HG02763 (cell line): ENCODE results near the gene TYRP1.

Experiments
- ATAC-seq: cut with Tn5 transposase; IDR thresholded peaks from one replicate; pipeline ENCODE4 v1.9.1; 2021; ENCODE audit warnings: mild to moderate bottlenecking, moderate library complexity; ENCODE audit not compliant: unreplicated experiment

TYRP1 gene

GRCh38 chr9:12696931-12697622 lies 3.9 kb downstream of the TYRP1 start:
- no peak for ATAC-seq

DNA sequence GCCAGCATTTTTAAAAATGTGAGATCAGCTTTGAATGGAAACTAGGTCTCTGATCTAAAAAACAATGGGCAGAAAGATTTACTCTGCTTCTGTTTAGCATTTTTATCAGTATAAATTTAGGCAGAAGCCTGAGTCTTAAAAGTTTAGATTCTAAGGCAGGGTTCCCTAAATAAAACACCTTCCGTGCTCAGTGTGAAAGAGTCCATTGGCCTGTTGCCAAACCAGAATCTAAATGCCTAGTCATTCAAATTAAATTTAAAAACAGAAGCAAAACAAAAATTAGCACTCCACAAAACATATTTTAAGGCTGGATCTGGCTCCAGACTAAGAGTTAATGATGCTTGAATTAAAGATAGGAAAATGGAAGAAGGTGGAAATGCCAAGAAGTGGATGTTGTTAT lies 4.5 kb downstream of the TYRP1 start:
- no peak for ATAC-seq

GRCh38 chr9:12698266-12698665 lies 5.1 kb downstream of the TYRP1 start:
- ATAC-seq: no peak

GRCh38 chr9:12698986-12699385 lies 5.8 kb downstream of the TYRP1 start:
- no peak for ATAC-seq

- ATAC-seq: no peak
Measured at GRCh38 chr9:12699529-12699928, 6.3 kb downstream of the TYRP1 start.

- ATAC-seq: no peak
Measured at GRCh38 chr9:12701126-12701525, 7.9 kb downstream of the TYRP1 start.

DNA sequence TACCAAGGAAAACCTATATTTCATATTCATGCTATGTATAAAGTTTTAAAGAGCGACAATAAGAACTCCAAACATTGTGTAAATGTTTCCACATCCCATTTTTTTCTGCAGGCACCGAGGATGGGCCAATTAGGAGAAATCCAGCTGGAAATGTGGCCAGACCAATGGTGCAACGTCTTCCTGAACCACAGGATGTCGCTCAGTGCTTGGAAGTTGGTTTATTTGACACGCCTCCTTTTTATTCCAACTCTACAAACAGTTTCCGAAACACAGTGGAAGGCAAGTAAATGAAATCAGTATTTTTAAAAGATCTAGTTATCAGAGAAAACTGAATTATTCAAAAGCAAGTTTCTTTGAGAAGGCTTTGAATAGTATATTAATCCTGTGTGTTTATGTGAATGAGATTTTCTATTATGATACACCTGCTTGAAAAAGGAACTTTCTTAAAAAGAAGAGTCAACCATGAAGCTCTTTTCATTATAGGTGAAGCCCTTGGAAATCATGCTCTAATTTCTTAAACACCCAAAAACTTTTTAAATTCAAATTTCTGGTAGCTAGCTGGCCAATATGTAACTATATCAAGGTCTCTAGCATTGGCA lies 9.1 kb downstream of the TYRP1 start:
- ATAC-seq: no peak

GRCh38 chr9:12703996-12704395 lies 10.8 kb downstream of the TYRP1 start:
- ATAC-seq: no peak

DNA sequence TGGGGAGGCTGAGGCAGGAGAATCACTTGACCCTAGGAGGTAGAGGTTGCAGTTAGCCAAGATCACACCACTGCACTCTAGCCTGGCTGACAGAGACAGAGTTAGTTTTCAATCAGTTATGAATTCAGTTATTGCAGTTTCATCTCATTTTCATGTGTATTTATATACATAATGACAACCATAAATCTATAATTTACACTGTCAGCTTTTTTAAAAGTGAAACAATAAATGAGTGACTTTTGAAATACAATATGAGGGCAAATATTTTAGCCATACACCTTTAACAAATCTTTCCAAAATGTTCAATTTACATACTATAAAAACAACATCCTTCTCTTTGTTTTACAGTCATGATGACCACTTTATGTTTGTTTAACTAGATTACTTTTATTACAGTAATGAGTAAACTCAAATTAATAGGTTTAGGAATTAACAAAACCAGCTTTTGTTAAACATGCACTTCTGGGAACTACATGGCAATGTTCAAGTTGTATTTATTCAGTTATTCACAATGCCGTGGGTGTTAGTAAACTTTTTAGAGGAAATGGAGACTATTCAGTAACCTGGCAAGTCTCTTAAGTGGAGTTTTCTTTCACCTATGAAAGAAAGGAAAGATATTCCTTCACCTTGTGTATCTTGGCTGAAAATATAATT lies 12.7 kb downstream of the TYRP1 start:
- no peak for ATAC-seq

GRCh38 chr9:12708562-12709298 lies 15.5 kb downstream of the TYRP1 start:
- no peak for ATAC-seq

DNA sequence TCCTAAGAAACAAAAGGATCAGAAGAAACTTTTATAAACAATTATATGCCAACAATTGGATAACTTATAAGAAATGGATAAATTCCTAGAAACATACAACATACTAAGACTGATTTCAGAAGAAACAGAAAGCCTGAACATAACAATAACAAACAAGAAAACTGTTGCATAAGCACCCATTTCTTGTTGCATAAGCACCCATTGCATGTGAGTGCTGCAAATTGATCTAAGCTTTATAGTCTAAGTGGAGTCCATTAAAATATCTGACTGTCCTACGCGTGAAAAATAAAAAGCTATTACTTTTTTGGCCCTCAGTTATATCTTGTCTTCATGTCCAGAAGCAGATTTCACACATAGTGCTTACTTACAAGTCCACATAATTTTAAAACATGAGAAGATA lies 19.3 kb downstream of the TYRP1 start:
- ATAC-seq: no peak

DNA sequence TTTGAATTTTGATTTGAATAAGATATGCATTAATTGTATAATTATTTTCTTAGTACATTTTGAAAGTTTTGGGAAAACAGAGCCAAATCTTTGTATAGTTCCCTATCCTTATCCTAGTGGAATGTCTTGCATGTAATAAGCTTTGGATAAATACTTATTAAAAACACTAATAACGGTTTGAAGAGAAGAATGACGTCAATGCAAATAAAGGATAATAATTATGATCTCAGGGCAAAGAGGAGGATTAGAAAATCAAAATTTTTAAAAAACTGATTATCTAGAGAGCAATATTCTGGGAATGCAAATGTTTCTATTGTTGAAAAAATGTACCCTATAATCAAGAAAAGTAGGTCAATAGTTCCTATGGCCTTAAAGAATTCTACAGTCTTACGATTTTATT lies 22.1 kb downstream of the TYRP1 start:
- no peak for ATAC-seq

DNA sequence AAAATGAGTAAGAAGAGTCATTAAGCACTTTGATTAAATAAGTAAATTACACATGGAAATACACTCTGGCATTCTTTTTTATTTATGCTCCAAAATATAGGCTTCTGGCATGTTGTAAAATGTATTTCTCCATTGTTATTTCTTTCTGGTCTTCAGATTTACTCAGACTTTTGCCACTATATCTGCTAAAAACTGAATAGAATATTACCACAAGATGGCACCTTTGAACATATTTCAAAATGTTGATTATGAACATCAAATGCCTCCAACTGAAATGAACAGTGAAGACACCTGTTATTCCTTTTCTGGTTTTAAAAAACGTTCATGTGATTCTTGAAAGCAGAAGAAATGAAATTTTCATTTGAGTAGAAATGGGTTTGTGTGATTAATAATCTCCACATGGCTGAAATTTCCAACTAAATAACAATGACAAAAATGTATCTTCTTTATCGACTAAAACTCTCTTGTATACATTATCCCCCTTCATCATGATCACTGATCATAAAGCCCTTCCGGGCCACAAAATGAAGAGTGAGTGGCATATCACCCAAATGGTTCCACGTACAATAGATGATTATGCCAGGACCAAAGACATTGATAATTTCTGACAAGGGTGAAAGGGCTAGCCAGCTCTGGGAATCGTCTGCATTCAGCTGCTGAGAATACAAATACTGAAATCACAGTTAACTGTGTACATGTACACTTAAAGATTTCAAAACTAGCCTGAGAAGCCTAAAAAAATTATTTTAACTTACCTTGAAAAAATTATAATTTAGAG lies 23.8 kb downstream of the TYRP1 start:
- ATAC-seq: no peak

DNA sequence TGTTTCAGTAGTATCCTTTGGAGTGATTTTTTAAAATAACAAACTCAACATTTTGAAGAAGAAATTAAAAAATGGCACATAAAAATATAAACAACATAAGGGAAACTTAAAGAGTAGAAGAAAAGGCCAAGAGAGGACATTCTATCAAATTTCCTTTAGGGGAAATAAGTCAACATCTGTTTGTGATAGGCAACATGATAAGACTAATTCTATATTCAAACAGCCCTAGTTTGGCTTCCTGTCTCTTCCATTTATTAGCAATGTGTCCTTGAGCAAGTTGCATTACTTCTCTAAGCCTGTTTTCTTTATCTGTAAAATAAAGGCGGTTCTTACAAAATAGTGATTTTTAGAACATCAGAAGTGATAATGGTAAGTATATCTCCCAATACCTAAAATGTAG lies 24.7 kb downstream of the TYRP1 start:
- ATAC-seq: no peak

- no peak for ATAC-seq
Measured at GRCh38 chr9:12718482-12719026, 25.4 kb downstream of the TYRP1 start.

GRCh38 chr9:12719431-12719830 lies 26.2 kb downstream of the TYRP1 start:
- no peak for ATAC-seq

DNA sequence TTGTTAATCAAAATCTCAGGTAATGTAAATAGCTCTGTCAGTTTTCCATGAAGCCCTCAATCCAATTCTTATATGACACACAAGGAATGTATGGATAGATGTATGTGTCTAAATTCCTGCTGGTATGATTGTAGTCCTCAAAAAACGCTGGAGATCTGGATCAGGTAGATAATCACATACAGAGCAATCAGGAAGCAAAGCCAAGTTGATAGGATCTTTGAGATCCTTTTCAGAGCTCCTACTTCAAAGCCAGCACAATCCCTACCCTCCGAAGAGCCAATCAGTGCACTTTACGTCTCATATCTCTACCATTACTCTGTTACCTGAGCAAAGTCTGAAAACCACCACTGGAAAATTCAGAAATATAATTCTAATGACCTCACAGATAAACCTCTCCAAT lies 27.4 kb downstream of the TYRP1 start:
- ATAC-seq: no peak

GRCh38 chr9:12722131-12722530 lies 28.9 kb downstream of the TYRP1 start:
- ATAC-seq: no peak

- ATAC-seq: no peak
Measured at GRCh38 chr9:12723409-12724028, 30.3 kb downstream of the TYRP1 start.

DNA sequence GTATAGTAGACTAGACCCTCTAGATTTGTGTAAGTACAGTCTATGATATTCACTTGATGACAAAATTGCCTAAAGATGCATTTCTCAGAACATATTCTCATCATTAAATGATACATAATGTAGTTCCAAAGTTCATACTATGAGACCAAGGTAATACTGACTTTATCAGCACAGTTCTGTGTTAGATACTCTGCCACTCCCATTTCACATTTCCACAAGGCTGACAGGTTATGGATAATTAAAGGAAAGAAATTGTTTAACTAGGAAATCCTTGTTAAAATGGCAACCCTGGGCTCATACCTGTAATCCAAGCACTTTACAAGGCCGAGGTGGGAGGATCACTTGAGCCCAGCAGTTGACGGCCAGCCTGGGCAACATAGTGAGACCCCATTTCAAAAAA lies 33.6 kb downstream of the TYRP1 start:
- ATAC-seq: no peak
